Tibial nerve (tissue), 4 donors: ENCODE results near the gene UBE4A. TPM values are rescaled to one million over a fixed set of nuclear protein-coding genes. Genes with fewer than 3 reads are reported as not detected.

Source experiments
- DNase-seq, 2 donors: peaks; one replicate each; pipeline ENCODE4 v3.0.0-alpha.2; 2019; ENCODE audit warnings: low spot score in 2 of 2
- H3K27ac ChIP-seq, 4 donors: fragments of 200-600 bp; sonication (generic) in 3 of 4; one replicate each; pipeline ENCODE4 v1.5.1; 2017 to 2019; ENCODE audit warnings: mild to moderate bottlenecking in 1 of 4
- H3K27me3 ChIP-seq, 2 donors: fragments of 200-600 bp; sonication (generic) in 1 of 2; one replicate each; pipeline versions ENCODE4 v1.5.1 to v1.6.0; 2017 to 2019
- H3K36me3 ChIP-seq, 3 donors: fragments of 200-600 bp; sonication (generic); one replicate each; pipeline ENCODE4 v1.5.1; 2018 to 2019
- H3K4me1 ChIP-seq, 4 donors: fragments of 200-600 bp; sonication (generic) in 3 of 4; one replicate each; pipeline ENCODE4 v1.5.1; 2017 to 2019
- H3K4me3 ChIP-seq, 4 donors: fragments of 200-600 bp; sonication (generic) in 3 of 4; one replicate each; pipeline ENCODE4 v1.5.1; 2017 to 2019; ENCODE audit warnings: mild to moderate bottlenecking in 1 of 4, moderate library complexity in 1 of 4
- H3K9me3 ChIP-seq, 4 donors: fragments of 200-600 bp; sonication (generic) in 3 of 4; one replicate each; pipeline ENCODE4 v1.5.1; 2017 to 2019
- EP300 ChIP-seq, 2 donors: sonication (generic); formaldehyde crosslinking; IDR thresholded peaks; one replicate each; pipeline ENCODE4 v1.6.1; 2017; ENCODE audit warnings: antibody characterized with exemption in 2 of 2, mild to moderate bottlenecking in 1 of 2
- POLR2A ChIP-seq, 2 donors: fragments of 450-650 bp; IDR thresholded peaks; one replicate each; pipeline ENCODE4 v1.6.1; 2017; ENCODE audit warnings: antibody characterized with exemption in 2 of 2, mild to moderate bottlenecking in 2 of 2, moderate library complexity in 2 of 2
- WGBS, 2 donors: methylation state at CpG; one replicate each; pipeline ENCODE4 v1.1.5; 2018; 5-methylcytosine and 5-hydroxymethylcytosine counted together
- total RNA-seq, 4 donors: library from RNA; depleted of rRNA; stranded (reverse); fragments of >200 nt; gene quantifications; one replicate each; pipeline ENCODE4 v1.1.0, GENCODE V29; 2016
- TF ChIP-seq, protein P1 (sequence below), 5 experiments: fragments of 200-600 bp in 3 of 5; fragments of 450-650 bp in 2 of 5; sonication (generic) in 3 of 5; IDR thresholded peaks; one replicate each; pipeline ENCODE4 v1.5.1; 2016 to 2019; ENCODE audit warnings: antibody characterized with exemption in 5 of 5, mild to moderate bottlenecking in 3 of 5, moderate library complexity in 2 of 5

The UBE4A gene
- total RNA-seq, 4 donors from 2014 or later = 38.4 to 48.5 (median 41.4) TPM

GRCh38 chr11:118427707-118428106 lies 68.3 kb downstream of the UBE4A start:
- Histone ChIP-seq H3K4me1 (no peaks in the 10 kb centered on the region), H3K27me3 (no peaks in the 10 kb centered on the region), H3K4me3 (no peak overlapping the region), H3K36me3 (no peaks in the 10 kb centered on the region), H3K27ac (no peak overlapping the region), H3K9me3 (no peaks in the 10 kb centered on the region)
- no peak for DNase-seq
- TF ChIP-seq, protein P1, sequence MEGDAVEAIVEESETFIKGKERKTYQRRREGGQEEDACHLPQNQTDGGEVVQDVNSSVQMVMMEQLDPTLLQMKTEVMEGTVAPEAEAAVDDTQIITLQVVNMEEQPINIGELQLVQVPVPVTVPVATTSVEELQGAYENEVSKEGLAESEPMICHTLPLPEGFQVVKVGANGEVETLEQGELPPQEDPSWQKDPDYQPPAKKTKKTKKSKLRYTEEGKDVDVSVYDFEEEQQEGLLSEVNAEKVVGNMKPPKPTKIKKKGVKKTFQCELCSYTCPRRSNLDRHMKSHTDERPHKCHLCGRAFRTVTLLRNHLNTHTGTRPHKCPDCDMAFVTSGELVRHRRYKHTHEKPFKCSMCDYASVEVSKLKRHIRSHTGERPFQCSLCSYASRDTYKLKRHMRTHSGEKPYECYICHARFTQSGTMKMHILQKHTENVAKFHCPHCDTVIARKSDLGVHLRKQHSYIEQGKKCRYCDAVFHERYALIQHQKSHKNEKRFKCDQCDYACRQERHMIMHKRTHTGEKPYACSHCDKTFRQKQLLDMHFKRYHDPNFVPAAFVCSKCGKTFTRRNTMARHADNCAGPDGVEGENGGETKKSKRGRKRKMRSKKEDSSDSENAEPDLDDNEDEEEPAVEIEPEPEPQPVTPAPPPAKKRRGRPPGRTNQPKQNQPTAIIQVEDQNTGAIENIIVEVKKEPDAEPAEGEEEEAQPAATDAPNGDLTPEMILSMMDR (IDR thresholded peaks at IDR 0.05) = no peak
- TF ChIP-seq EP300 (IDR thresholded peaks at IDR 0.05) (no peak), POLR2A (IDR thresholded peaks at IDR 0.05) (no peak)
- WGBS, 2 donors = 0 to 5% methylated on average over 1 of the region's 1 CpG

DNA sequence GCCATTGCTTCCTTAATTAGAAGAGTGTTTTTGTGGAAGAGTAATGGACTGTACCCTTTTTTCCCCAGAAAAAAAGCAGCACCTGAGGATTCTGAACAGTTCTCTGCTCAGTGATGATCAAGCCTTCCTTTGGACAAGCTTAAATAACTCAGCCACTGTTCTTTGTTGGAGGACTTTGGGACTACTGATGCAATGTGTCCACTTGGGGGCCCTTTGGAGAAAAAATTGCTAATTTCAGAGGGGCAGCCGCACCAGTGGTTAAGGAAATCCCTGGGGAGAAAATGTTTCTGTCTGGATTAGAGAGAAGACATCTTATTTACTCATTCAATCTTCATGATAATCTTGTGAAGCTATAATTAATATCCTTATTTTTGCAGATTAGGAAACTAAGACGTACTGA lies 71.6 kb downstream of the UBE4A start:
- WGBS, 2 donors = 53 to 61% methylated on average over 2 of the region's 2 CpGs
- H3K36me3 ChIP-seq = no peaks in the 10 kb centered on the region

GRCh38 chr11:118434123-118434552 lies 74.7 kb downstream of the UBE4A start:
- Histone ChIP-seq H3K27ac (no peak overlapping the region), H3K4me3 (peak overlapping the region; percentile 88 to 99 (median 98)), H3K27me3 (peaks cover 0 to 4% of the 10 kb centered on the region in 2 donors), H3K36me3 (no peaks in the 10 kb centered on the region), H3K4me1 (peaks cover 0 to 26% (median 13%) of the 10 kb centered on the region in 4 donors), H3K9me3 (no peaks in the 10 kb centered on the region)
- TF ChIP-seq EP300 (IDR thresholded peaks at IDR 0.05) (no peak), POLR2A (IDR thresholded peaks at IDR 0.05) (no peak)
- TF ChIP-seq, protein P1 (IDR thresholded peaks at IDR 0.05) = no peak
- DNase-seq = no peak
- WGBS, 2 donors = 1 to 3% methylated on average over 9 of the region's 9 CpGs

More for the DNA sequence above, 71.6 kb downstream of the UBE4A start:
- DNase-seq = no peak
- Histone ChIP-seq H3K27me3 (peaks cover 0 to under 1% of the 10 kb centered on the region in 2 donors), H3K4me1 (peaks cover 0 to 10% (median 5%) of the 10 kb centered on the region in 4 donors), H3K27ac (no peak overlapping the region), H3K4me3 (no peak overlapping the region), H3K9me3 (no peaks in the 10 kb centered on the region)
- no peak for TF ChIP-seq EP300 (IDR thresholded peaks at IDR 0.05)
- TF ChIP-seq, protein P1 (IDR thresholded peaks at IDR 0.05) = no peak
- TF ChIP-seq POLR2A (IDR thresholded peaks at IDR 0.05) = no peak

- peaks cover 0 to 4% of the 10 kb centered on the region in 2 donors for H3K27me3 ChIP-seq
- peaks cover 0 to 32% (median 19%) of the 10 kb centered on the region in 4 donors for H3K4me1 ChIP-seq
- peak overlapping the region in 3 of 4 donors; percentile 95 to 98 (median 96) for H3K27ac ChIP-seq
- no peaks in the 10 kb centered on the region for H3K9me3 ChIP-seq
- DNase-seq = peak in 1 of 2 donors; percentile 21
- TF ChIP-seq EP300 (IDR thresholded peaks at IDR 0.05) (no peak), POLR2A (IDR thresholded peaks at IDR 0.05) (no peak)
- TF ChIP-seq, protein P1 (IDR thresholded peaks at IDR 0.05) = no peak
- WGBS, 2 donors = 0 to 1% methylated on average over 36 to 39 of the region's 39 CpGs
- no peaks in the 10 kb centered on the region for H3K36me3 ChIP-seq
- peak overlapping the region; percentile 88 to 99 (median 98) for H3K4me3 ChIP-seq
These were observed 75.3 kb downstream of the UBE4A start for GRCh38 chr11:118434553-118435289.

DNA sequence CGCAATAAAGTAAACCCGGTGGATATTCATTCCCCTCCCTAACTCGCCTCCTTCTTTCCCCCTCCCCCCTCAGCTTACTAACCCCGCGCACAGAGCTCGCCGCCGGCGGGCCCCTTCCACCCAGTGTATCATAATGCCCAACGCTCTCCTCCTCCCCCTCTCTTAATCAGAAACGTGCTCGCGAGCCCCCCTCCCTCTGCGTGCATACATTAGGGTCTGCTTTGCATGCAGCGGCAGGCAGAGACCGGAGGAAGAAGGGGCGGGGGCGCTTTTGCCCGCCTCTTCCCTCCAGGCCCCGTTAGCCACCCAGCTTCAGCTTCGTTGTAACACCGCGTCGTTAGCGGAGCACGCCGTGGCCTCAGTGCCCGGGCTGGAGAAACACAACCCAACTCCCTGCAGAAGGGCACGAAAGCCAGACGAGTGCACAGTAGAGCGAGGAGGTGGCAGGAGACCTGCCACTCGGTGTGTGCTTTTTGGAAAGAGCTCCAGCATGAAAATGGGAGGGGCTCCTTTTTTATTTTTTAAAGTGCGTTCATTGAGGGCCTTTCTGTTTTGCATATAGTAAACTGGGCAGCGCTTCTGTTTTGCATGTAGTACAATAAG lies 76.0 kb downstream of the UBE4A start:
- Histone ChIP-seq H3K27me3 (peaks cover 0 to 4% of the 10 kb centered on the region in 2 donors), H3K4me3 (peak overlapping the region; percentile 88 to 99 (median 98)), H3K9me3 (no peaks in the 10 kb centered on the region), H3K36me3 (no peaks in the 10 kb centered on the region), H3K4me1 (peaks cover 0 to 38% (median 26%) of the 10 kb centered on the region in 4 donors), H3K27ac (peak overlapping the region; percentile 86 to 98 (median 96))
- WGBS, 2 donors = 0% methylated on average over 33 to 34 of the region's 34 CpGs
- TF ChIP-seq EP300 (IDR thresholded peaks at IDR 0.05) (no peak), POLR2A (IDR thresholded peaks at IDR 0.05) (no peak)
- TF ChIP-seq, protein P1 (IDR thresholded peaks at IDR 0.05) = no peak
- peak in 1 of 2 donors; percentile 16 for DNase-seq
